GM12873 (cell line): ENCODE results near the gene TADA2B.
A peak's percentile ranks its signal among the peaks of the same experiment; 100 is the strongest.

Source experiments
- CTCF ChIP-seq: IDR thresholded peaks from 2 replicates; pipeline ENCODE4 v1.5.1; 2012; ENCODE audit warnings: low read depth, mild to moderate bottlenecking, moderate library complexity, low read length, control low read depth; ENCODE audit not compliant: insufficient read depth; ENCODE audit errors: missing control alignments

The TADA2B gene

GRCh38 chr4:7068279-7068842 is 25.2 kb downstream of the TADA2B start:
- TF ChIP-seq CTCF, result no peak

- TF ChIP-seq CTCF, result no peak
These were observed 25.7 kb downstream of the TADA2B start for GRCh38 chr4:7068883-7069282.

- TF ChIP-seq CTCF, result peak; percentile 99
These were observed 27.7 kb downstream of the TADA2B start for GRCh38 chr4:7070729-7071511.

GRCh38 chr4:7073059-7073458 is 29.9 kb downstream of the TADA2B start:
- TF ChIP-seq CTCF, result no peak

GRCh38 chr4:7073526-7074390 is 30.6 kb downstream of the TADA2B start:
- no peak for TF ChIP-seq CTCF

GRCh38 chr4:7074426-7074825 is 31.3 kb downstream of the TADA2B start:
- TF ChIP-seq CTCF, result no peak
